H1 (cell line): ENCODE results near the gene CYB561D2. TPM values are rescaled to one million over a fixed set of nuclear protein-coding genes. Genes with fewer than 3 reads are reported as not detected.

Source experiments
- ASH2L ChIP-seq: fragments of 200-600, 300-600 bp; sonication (generic); IDR thresholded peaks from one replicate; pipeline ENCODE4 v1.7.1; 2017; ENCODE audit warnings: low read length
- KDM1A ChIP-seq: fragments of 200-600, 300-600 bp; sonication (generic); IDR thresholded peaks from 2 replicates; pipeline ENCODE4 v1.7.1; 2016; ENCODE audit warnings: mild to moderate bottlenecking, low read length, borderline replicate concordance
- SUZ12 ChIP-seq: fragments of 200-600 bp; sonication (generic); IDR thresholded peaks from 2 replicates; pipeline ENCODE4 v1.6.1; 2012; ENCODE audit warnings: mild to moderate bottlenecking, inconsistent platforms, low read length, moderate library complexity, mixed read lengths
- ZNF274 ChIP-seq: IDR thresholded peaks from 2 replicates; pipeline ENCODE4 v1.7.0; 2012; ENCODE audit warnings: low read length, borderline replicate concordance; ENCODE audit errors: extremely low read depth
- polyA plus RNA-seq, 7 experiments: library from polyadenylated mRNA; depleted of rRNA in 3 of 7; stranded (reverse) in 5 of 7; unstranded in 2 of 7; fragments of >200 nt in 5 of 7; fragments of 200-250 nt in 2 of 7; gene quantifications; 1 replicate in 5 of 7; 2 replicates in 1 of 7; 4 replicates in 1 of 7; pipeline versions ENCODE4 v1.2.1 to v1.2.3, GENCODE V29; 2011 to 2013; ENCODE audit warnings: missing spikeins in 2 of 7, mixed read lengths in 2 of 7
- total RNA-seq: library from RNA; stranded (reverse); fragmentation: NEBNext Ultra II Directional; extraction: Animal tissue kit (Norgen Biotek cat#: 25700); gene quantifications from 2 replicates; pipeline ENCODE4 v1.2.1, GENCODE V29; 2021

The CYB561D2 gene
- total and polyA plus RNA-seq, 2 of the 8 experiments (the other 6 are each of a cell fraction or from before 2014, with no cell fraction given): 9.8 to 34.0 TPM

- TF ChIP-seq ZNF274 (no peak), SUZ12 (no peak), KDM1A (no peak), ASH2L (no peak)
These were observed 16.8 kb upstream of the CYB561D2 start (continued) for GRCh38 chr3:50333744-50334328.
